B cell (primary cell): Measurements from ENCODE around the gene PLCXD3. TPM values are rescaled to one million over a fixed set of nuclear protein-coding genes. Genes with fewer than 3 reads are reported as not detected.

ENCODE experiments used
- ATAC-seq: fragments of 200-7000 bp; cut with Tn5 transposase; one replicate; pipeline ENCODE4 v1.10.0; 2021; ENCODE audit warnings: low read depth, mild to moderate bottlenecking, moderate number of reproducible peaks, moderate library complexity
- CTCF ChIA-PET: fragments of 350-600 bp; sonication (Branson Sonifier 250); formaldehyde crosslinking; loops from one replicate; lab custom pipeline; 2021; ENCODE audit warnings: antibody characterized with exemption, inconsistent platforms; lab: Charles Lee
- POLR2A ChIA-PET: fragments of 350-600 bp; sonication (Branson Sonifier 250); formaldehyde crosslinking; loops from one replicate; lab custom pipeline; 2021; ENCODE audit warnings: antibody characterized with exemption; lab: Charles Lee
- DNase-seq: peaks from one replicate; pipeline ENCODE4 v3.0.0; 2013
- H2AFZ ChIP-seq: 2 replicates; pipeline ENCODE4 v1.6.1; 2012; ENCODE audit warnings: mild to moderate bottlenecking, low read depth, low read length; ENCODE audit not compliant: insufficient read depth, poor library complexity, severe bottlenecking
- H3K27ac ChIP-seq, 2 donors: 1 replicate in 1 of 2; 2 replicates in 1 of 2; pipeline ENCODE4 v1.5.1; 2012 to 2013; ENCODE audit warnings: low read length in 2 of 2, mild to moderate bottlenecking in 2 of 2, moderate library complexity in 1 of 2
- H3K27me3 ChIP-seq, 4 experiments: fragments of 200-600 bp in 1 of 4; sonication (generic) in 1 of 4; replicated peaks in 1 of 4; 1 replicate in 2 of 4; 2 replicates in 2 of 4; pipeline versions ENCODE4 v1.6.1 to v1.7.0; 2013 to 2016; ENCODE audit warnings: low read length in 3 of 4, mild to moderate bottlenecking in 2 of 4, mixed read lengths in 1 of 4, moderate library complexity in 1 of 4; ENCODE audit not compliant: insufficient read depth in 4 of 4, control insufficient read depth in 3 of 4; ENCODE audit errors: control extremely low read depth in 1 of 4
- H3K36me3 ChIP-seq, 2 experiments: replicated peaks in 1 of 2; 1 replicate in 1 of 2; 2 replicates in 1 of 2; pipeline versions ENCODE4 v1.6.1 to v1.7.1; 2013; ENCODE audit warnings: low read length in 1 of 2; ENCODE audit not compliant: insufficient read depth in 2 of 2, control insufficient read depth in 1 of 2; ENCODE audit errors: control extremely low read depth in 1 of 2, extremely low read depth in 1 of 2
- H3K4me1 ChIP-seq, 2 donors: fragments of 200-600 bp in 1 of 2; sonication (generic) in 1 of 2; 1 replicate in 1 of 2; 2 replicates in 1 of 2; pipeline versions ENCODE4 v1.5.1 to v1.6.1; 2013 to 2017; ENCODE audit warnings: low read length in 2 of 2; ENCODE audit not compliant: control insufficient read depth in 2 of 2, insufficient read depth in 2 of 2
- H3K4me2 ChIP-seq: replicated peaks from 2 replicates; pipeline ENCODE3; 2012; ENCODE audit warnings: mild to moderate bottlenecking, low read depth, low read length; ENCODE audit not compliant: poor library complexity, severe bottlenecking
- H3K4me3 ChIP-seq, 5 experiments: fragments of 200-600 bp in 1 of 5; sonication (generic) in 1 of 5; 1 replicate in 3 of 5; 2 replicates in 2 of 5; pipeline versions ENCODE4 v1.5.1 to v1.7.0; 2011 to 2016; ENCODE audit warnings: low read length in 4 of 5, mild to moderate bottlenecking in 4 of 5, low read depth in 2 of 5, control low read depth in 1 of 5, moderate library complexity in 1 of 5; ENCODE audit not compliant: insufficient read depth in 1 of 5; ENCODE audit errors: control extremely low read depth in 1 of 5, extremely low read depth in 1 of 5
- H3K79me2 ChIP-seq: fragments of 200-600 bp; sonication (generic); one replicate; pipeline ENCODE4 v1.6.0; 2016; ENCODE audit warnings: low read length; ENCODE audit not compliant: control insufficient read depth, insufficient read depth
- H3K9ac ChIP-seq: fragments of 200-600 bp; sonication (generic); 2 replicates; pipeline ENCODE4 v1.6.1; 2017; ENCODE audit warnings: mild to moderate bottlenecking, low read length, moderate library complexity
- H3K9me3 ChIP-seq, 3 donors: one replicate each; pipeline versions ENCODE4 v1.6.1 to v1.7.1; 2013; ENCODE audit warnings: low read length in 2 of 3; ENCODE audit not compliant: control insufficient read depth in 2 of 3, insufficient read depth in 1 of 3; ENCODE audit errors: control extremely low read depth in 1 of 3
- H4K20me1 ChIP-seq: 2 replicates; pipeline ENCODE4 v1.6.0; 2012; ENCODE audit warnings: mild to moderate bottlenecking, low read length; ENCODE audit not compliant: insufficient read depth, control insufficient read depth, poor library complexity, severe bottlenecking
- H3K27ac Mint-ChIP-seq: one replicate; pipeline ENCODE4 v1.8.0; 2021; ENCODE audit warnings: mixed read lengths
- H3K27me3 Mint-ChIP-seq: one replicate; pipeline ENCODE4 v1.8.0; 2021; ENCODE audit warnings: mixed read lengths
- H3K4me1 Mint-ChIP-seq: one replicate; pipeline ENCODE4 v1.8.0; 2021; ENCODE audit warnings: mixed read lengths
- H3K4me3 Mint-ChIP-seq: one replicate; pipeline ENCODE4 v1.8.0; 2021; ENCODE audit warnings: mixed read lengths
- H3K9me3 Mint-ChIP-seq: one replicate; pipeline ENCODE4 v1.8.0; 2022; ENCODE audit warnings: mixed read lengths; ENCODE audit not compliant: insufficient read depth
- CTCF ChIP-seq: fragments of 200-600 bp; IDR thresholded peaks from one replicate; pipeline ENCODE4 v1.8.0; 2022; ENCODE audit warnings: antibody characterized with exemption, mild to moderate bottlenecking
- EZH2 ChIP-seq: IDR thresholded peaks from 2 replicates; pipeline ENCODE4 v1.6.1; 2012; ENCODE audit warnings: borderline replicate concordance, low read depth, mild to moderate bottlenecking, moderate library complexity, low read length; ENCODE audit not compliant: insufficient read depth, poor library complexity, severe bottlenecking
- WGBS: methylation state at CpG from one replicate; pipeline ENCODE4 v1.1.5; 2013; ENCODE audit warnings: missing lambda C conversion rate; ENCODE audit not compliant: insufficient coverage; 5-methylcytosine and 5-hydroxymethylcytosine counted together
- intact Hi-C: fragments of 100-400 bp; cut with micrococcal nuclease; formaldehyde crosslinking; loops from one replicate; pipeline ENCODE4 v1.10.0; 2022
- polyA plus RNA-seq: library from polyadenylated mRNA; depleted of rRNA; stranded (reverse); fragments of >200 nt; gene quantifications from 2 replicates; pipeline ENCODE4 v1.2.3, GENCODE V29; 2012
- total RNA-seq, 2 donors: library from RNA; stranded (reverse); fragments of 120-200 nt in 1 of 2; gene quantifications; 1 replicate in 1 of 2; 2 replicates in 1 of 2; pipeline versions ENCODE4 v1.2.3 to v1.2.4, GENCODE V29; 2013 to 2022

The PLCXD3 gene
- total and polyA plus RNA-seq, 2 donors (not counting 1 experiment from before 2014, with no cell fraction given) = not detected

DNA sequence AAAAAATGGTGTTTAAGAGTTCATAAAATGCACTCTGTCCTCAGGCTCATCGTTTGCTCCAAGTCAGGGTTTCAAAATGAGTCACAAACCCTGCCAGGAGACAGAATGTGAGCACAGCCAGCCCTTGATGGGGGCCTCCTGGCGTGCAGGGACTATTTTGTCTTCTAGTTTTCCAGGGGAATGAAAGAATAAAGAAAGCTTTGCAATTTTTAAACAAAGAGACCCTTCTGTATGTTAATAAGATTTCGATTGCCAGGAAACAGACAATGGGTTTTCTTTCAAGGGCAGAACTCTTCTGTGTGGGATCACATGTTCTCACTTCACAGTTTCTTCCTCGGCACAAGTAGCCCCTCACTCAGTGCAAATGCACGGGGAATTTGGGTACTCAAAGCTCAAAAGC, 175.6 kb downstream of the PLCXD3 start:
- POLR2A ChIA-PET = no interaction called here
- H3K4me2 ChIP-seq = no peak overlapping the region
- no peaks in the 10 kb centered on the region for H3K4me1 ChIP-seq
- no peak for DNase-seq
- Mint-ChIP-seq H3K27me3 (no peaks in the 10 kb centered on the region), H3K9me3 (no peaks in the 10 kb centered on the region), H3K27ac (no peak overlapping the region), H3K4me3 (no peak overlapping the region), H3K4me1 (no peaks in the 10 kb centered on the region)
- no peak overlapping the region for H3K4me3 ChIP-seq
- intact Hi-C loops = no loop called here
- ATAC-seq = no peak
- H3K27me3 ChIP-seq = no peaks in the 10 kb centered on the region
- H4K20me1 ChIP-seq = no peaks in the 10 kb centered on the region
- H2AFZ ChIP-seq = no peak overlapping the region
- H3K36me3 ChIP-seq = no peaks in the 10 kb centered on the region
- CTCF ChIA-PET = interaction anchor here (0.6 kb wide), 1 partner anchor 141 kb away, joined by 3 read pairs; no protein-coding TSS in a partner anchor
- H3K27ac ChIP-seq = no peak overlapping the region
- H3K79me2 ChIP-seq = no peaks in the 10 kb centered on the region
- H3K9ac ChIP-seq = no peak overlapping the region
- H3K9me3 ChIP-seq = no peaks in the 10 kb centered on the region
- no peak for TF ChIP-seq CTCF
- no peak for TF ChIP-seq EZH2
- WGBS = 62% methylated on average over 4 of the region's 5 CpGs

DNA sequence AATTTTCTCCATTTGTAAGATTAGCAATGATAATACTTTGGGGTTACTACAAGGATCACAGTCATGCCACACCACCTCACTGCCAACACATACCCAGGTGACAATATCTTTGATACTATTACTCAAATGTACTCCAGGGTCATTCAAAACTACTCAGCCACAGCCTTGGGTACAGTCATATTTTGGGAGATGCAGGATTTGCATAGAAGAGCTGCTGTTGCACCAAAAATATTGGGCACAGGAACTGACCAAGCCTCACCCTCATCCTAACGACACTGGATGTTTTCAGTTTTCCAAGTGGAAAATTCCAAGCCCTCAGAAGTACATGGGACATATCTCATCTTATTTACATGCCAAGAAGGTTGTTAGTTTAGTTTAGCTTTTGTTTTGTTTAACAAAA, 176.2 kb downstream of the PLCXD3 start:
- no peaks in the 10 kb centered on the region for H3K36me3 ChIP-seq
- no peak overlapping the region for H3K4me2 ChIP-seq
- no peak overlapping the region for H3K4me3 Mint-ChIP-seq
- no peaks in the 10 kb centered on the region for H3K79me2 ChIP-seq
- POLR2A ChIA-PET = no interaction called here
- H3K27ac ChIP-seq = no peak overlapping the region
- no peak overlapping the region for H2AFZ ChIP-seq
- CTCF ChIA-PET = no interaction called here
- H3K27me3 ChIP-seq = no peaks in the 10 kb centered on the region
- WGBS = no CpG with 5 or more reads among the region's 1 CpG
- no peaks in the 10 kb centered on the region for H3K9me3 Mint-ChIP-seq
- ATAC-seq (no peak), DNase-seq (no peak)
- no peaks in the 10 kb centered on the region for H3K4me1 Mint-ChIP-seq
- H3K4me1 ChIP-seq = no peaks in the 10 kb centered on the region
- TF ChIP-seq EZH2 (no peak), CTCF (no peak)
- H3K9ac ChIP-seq = no peak overlapping the region
- no peak overlapping the region for H3K4me3 ChIP-seq
- no peaks in the 10 kb centered on the region for H3K27me3 Mint-ChIP-seq
- H3K9me3 ChIP-seq = no peaks in the 10 kb centered on the region
- no peaks in the 10 kb centered on the region for H4K20me1 ChIP-seq
- no peak overlapping the region for H3K27ac Mint-ChIP-seq
- intact Hi-C loops = no loop called here
